Keratinocyte (primary cell): Measurements from ENCODE around the gene MREG. TPM values are rescaled to one million over a fixed set of nuclear protein-coding genes. Genes with fewer than 3 reads are reported as not detected.

ENCODE experiments used
- DNase-seq: peaks from one replicate; pipeline ENCODE4 v3.0.0-alpha.2; 2011; ENCODE audit warnings: low read depth, missing footprints, low spot score
- FAIRE-seq: peaks from 2 replicates; lab custom pipeline; 2011; peaks lifted over from hg19 to GRCh38; lab: Jason Lieb, UNC
- H2AFZ ChIP-seq: 2 replicates; pipeline ENCODE4 v1.6.0; 2012; ENCODE audit warnings: low read length, control low read depth, inconsistent platforms; ENCODE audit not compliant: control insufficient read depth
- H3K27ac ChIP-seq: 2 replicates; pipeline ENCODE4 v1.5.1; 2011; ENCODE audit warnings: low read length; ENCODE audit not compliant: control insufficient read depth, insufficient read depth
- H3K27me3 ChIP-seq: 3 replicates; pipeline ENCODE4 v1.6.0; 2011; ENCODE audit warnings: low read length; ENCODE audit not compliant: control insufficient read depth, insufficient read depth; ENCODE audit errors: extremely low read depth
- H3K36me3 ChIP-seq, 2 experiments: 2 replicates in 1 of 2; 3 replicates in 1 of 2; pipeline ENCODE4 v1.5.1; 2011; ENCODE audit warnings: low read length in 2 of 2, mild to moderate bottlenecking in 1 of 2; ENCODE audit not compliant: control insufficient read depth in 2 of 2, insufficient read depth in 2 of 2; ENCODE audit errors: extremely low read depth in 1 of 2
- H3K4me1 ChIP-seq: 3 replicates; pipeline ENCODE4 v1.5.1; 2011; ENCODE audit warnings: low read length; ENCODE audit not compliant: control insufficient read depth, insufficient read depth; ENCODE audit errors: extremely low read depth
- H3K4me2 ChIP-seq: 3 replicates; pipeline ENCODE4 v1.6.0; 2011; ENCODE audit warnings: low read depth, low read length; ENCODE audit not compliant: control insufficient read depth, insufficient read depth; ENCODE audit errors: extremely low read depth
- H3K4me3 ChIP-seq, 3 experiments: fragments of 200-600 bp in 1 of 3; sonication (generic) in 1 of 3; 2 replicates in 2 of 3; 3 replicates in 1 of 3; pipeline ENCODE4 v1.5.1; 2011 to 2016; ENCODE audit warnings: low read length in 3 of 3, mild to moderate bottlenecking in 3 of 3, control low read depth in 2 of 3, inconsistent platforms in 1 of 3, low read depth in 1 of 3, mixed read lengths in 1 of 3, mixed run types in 1 of 3, moderate library complexity in 1 of 3; ENCODE audit not compliant: control insufficient read depth in 2 of 3, insufficient read depth in 2 of 3; ENCODE audit errors: extremely low read depth in 1 of 3
- H3K79me2 ChIP-seq: 2 replicates; pipeline ENCODE4 v1.6.0; 2012; ENCODE audit warnings: low read length; ENCODE audit not compliant: control insufficient read depth, insufficient read depth
- H3K9ac ChIP-seq: 3 replicates; pipeline ENCODE4 v1.6.0; 2011; ENCODE audit warnings: low read length; ENCODE audit not compliant: control insufficient read depth, insufficient read depth; ENCODE audit errors: extremely low read depth
- H3K9me1 ChIP-seq: 3 replicates; pipeline ENCODE4 v1.6.0; 2011; ENCODE audit warnings: low read length; ENCODE audit not compliant: control insufficient read depth, insufficient read depth; ENCODE audit errors: extremely low read depth
- H3K9me3 ChIP-seq: 2 replicates; pipeline ENCODE4 v1.5.1; 2012; ENCODE audit warnings: low read depth, low read length; ENCODE audit not compliant: control insufficient read depth
- H4K20me1 ChIP-seq: 3 replicates; pipeline ENCODE4 v1.6.0; 2011; ENCODE audit warnings: low read length; ENCODE audit not compliant: control insufficient read depth, insufficient read depth; ENCODE audit errors: extremely low read depth
- CTCF ChIP-seq, 3 experiments: IDR thresholded peaks in 1 of 3; conservative IDR thresholded peaks in 1 of 3; optimal IDR thresholded peaks in 1 of 3; 2 replicates in 2 of 3; 3 replicates in 1 of 3; pipeline versions ENCODE3 to v1.5.1; 2011; ENCODE audit warnings: low read length in 3 of 3, mild to moderate bottlenecking in 3 of 3, moderate library complexity in 2 of 3, control low read depth in 1 of 3, inconsistent platforms in 1 of 3; ENCODE audit not compliant: insufficient read depth in 2 of 3; ENCODE audit errors: extremely low read depth in 1 of 3
- EZH2 ChIP-seq: IDR thresholded peaks from one replicate; pipeline ENCODE4 v1.6.1; 2012; ENCODE audit warnings: inconsistent platforms, mild to moderate bottlenecking, low read length, moderate library complexity
- dilution Hi-C: fragments of 300-500 bp; cut with MboI; formaldehyde crosslinking; loops from one replicate; pipeline ENCODE4 v1.7.0; 2020; ENCODE audit warnings: low sequenced_read_pairs; ENCODE audit not compliant: extremely low pct_ligation_motif_present
- polyA plus RNA-seq, 5 experiments: library from polyadenylated mRNA; depleted of rRNA in 3 of 5; stranded (reverse) in 3 of 5; stranded (forward) in 1 of 5; unstranded in 1 of 5; fragments of >200 nt; gene quantifications; 1 replicate in 1 of 5; 2 replicates in 3 of 5; 3 replicates in 1 of 5; pipeline versions ENCODE4 v1.2.1 to v1.2.3, GENCODE V29; 2011 to 2012; ENCODE audit warnings: missing spikeins in 2 of 5, low read depth in 1 of 5, low replicate concordance in 1 of 5

MREG gene
- polyA plus RNA-seq, 1 donor (not counting 4 experiments of a cell fraction or from before 2014, with no cell fraction given) = 32.9 TPM

DNA sequence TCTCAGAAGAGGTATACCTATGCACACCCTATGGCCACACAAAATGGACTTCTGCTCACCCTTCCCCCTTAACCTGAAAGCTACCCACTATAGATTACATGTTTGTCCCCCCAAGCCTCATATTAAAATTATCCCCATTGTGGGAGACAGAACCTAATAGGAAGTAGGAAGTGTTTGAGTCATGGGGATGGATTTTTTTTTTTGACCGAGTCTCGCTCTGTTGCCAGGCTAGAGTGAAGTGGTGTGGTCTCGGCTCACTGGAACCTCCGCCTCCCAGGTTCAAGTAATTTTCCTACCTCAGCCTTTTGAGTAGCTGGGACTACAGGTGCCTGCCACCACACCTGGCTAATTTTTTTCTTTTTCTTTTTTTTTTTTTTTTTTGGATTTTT, 98.6 kb downstream of the MREG start:
- FAIRE-seq = no peak
- no peaks in the 10 kb centered on the region for H3K9me3 ChIP-seq
- H3K9me1 ChIP-seq = no peaks in the 10 kb centered on the region
- no peak for DNase-seq
- no peaks in the 10 kb centered on the region for H3K79me2 ChIP-seq
- H3K4me2 ChIP-seq = no peak overlapping the region
- H3K4me3 ChIP-seq = no peak overlapping the region
- peaks cover 7% of the 10 kb centered on the region for H3K4me1 ChIP-seq
- no peak overlapping the region for H2AFZ ChIP-seq
- H4K20me1 ChIP-seq = no peaks in the 10 kb centered on the region
- no peaks in the 10 kb centered on the region for H3K36me3 ChIP-seq
- TF ChIP-seq CTCF (optimal IDR thresholded peaks at IDR 0.05 in 1 of 3, IDR thresholded peaks at IDR 0.05 in 1 of 3, conservative IDR thresholded peaks at IDR 0.05 in 1 of 3; ENCODE audit: extremely low read depth in 1 of 3, insufficient read depth in 2 of 3, low read length in 3 of 3) = no peak
- TF ChIP-seq EZH2 = no peak
- no peaks in the 10 kb centered on the region for H3K27me3 ChIP-seq
- no peak overlapping the region for H3K9ac ChIP-seq
- dilution Hi-C loops = no loop called here
- no peak overlapping the region for H3K27ac ChIP-seq

DNA sequence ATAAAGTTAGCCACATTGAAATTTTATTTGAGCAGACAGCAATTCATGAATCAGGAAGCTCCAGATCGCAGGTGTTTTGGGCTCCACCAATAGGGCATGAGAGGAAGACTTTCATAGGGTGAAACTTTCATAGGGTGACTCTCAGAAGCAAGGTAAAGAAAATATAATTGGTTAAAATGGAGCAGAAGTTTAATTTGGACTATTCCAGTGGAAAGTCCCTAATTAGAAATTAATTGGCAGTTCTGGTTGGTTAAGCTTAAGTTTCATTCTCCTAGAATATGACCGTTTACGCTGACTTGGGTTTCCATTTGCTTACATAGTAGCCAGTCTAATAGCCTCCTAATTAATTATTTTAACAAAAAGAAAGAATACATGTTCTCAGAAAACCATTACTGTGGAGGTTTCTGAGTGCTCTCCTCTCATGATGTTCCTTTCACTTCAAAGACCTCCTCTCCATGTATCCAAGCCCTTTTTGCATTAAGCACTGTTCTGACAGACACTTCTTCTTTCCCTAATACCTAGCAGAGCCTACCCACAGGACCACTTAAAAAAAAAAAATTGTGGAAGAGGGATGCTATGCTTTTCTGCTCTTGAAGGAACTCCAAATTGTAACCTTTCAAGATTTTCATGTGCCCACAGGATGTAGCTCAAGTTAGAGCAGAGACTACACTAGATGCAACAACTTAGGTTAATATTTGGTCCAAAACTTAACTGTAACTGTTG, 99.1 kb downstream of the MREG start:
- FAIRE-seq (no peak), DNase-seq (no peak)
- dilution Hi-C loops = no loop called here
- H4K20me1 ChIP-seq = no peaks in the 10 kb centered on the region
- no peak overlapping the region for H3K9ac ChIP-seq
- no peak overlapping the region for H2AFZ ChIP-seq
- H3K4me1 ChIP-seq = peaks cover 7% of the 10 kb centered on the region
- H3K4me2 ChIP-seq = no peak overlapping the region
- no peak overlapping the region for H3K4me3 ChIP-seq
- no peaks in the 10 kb centered on the region for H3K9me1 ChIP-seq
- TF ChIP-seq EZH2 (no peak), CTCF (optimal IDR thresholded peaks at IDR 0.05 in 1 of 3, IDR thresholded peaks at IDR 0.05 in 1 of 3, conservative IDR thresholded peaks at IDR 0.05 in 1 of 3; ENCODE audit: extremely low read depth in 1 of 3, insufficient read depth in 2 of 3, low read length in 3 of 3) (no peak)
- H3K9me3 ChIP-seq = no peaks in the 10 kb centered on the region
- H3K36me3 ChIP-seq = no peaks in the 10 kb centered on the region
- H3K27me3 ChIP-seq = no peaks in the 10 kb centered on the region
- H3K79me2 ChIP-seq = no peaks in the 10 kb centered on the region
- H3K27ac ChIP-seq = no peak overlapping the region
